DND-41 (cell line): Measurements from ENCODE around the gene MBOAT7.

Experiments used
- ATAC-seq: fragments of 200-7000 bp; cut with Tn5 transposase; 3 replicates; pipeline ENCODE4 v1.9.1; 2021; ENCODE audit warnings: low read depth; ENCODE audit not compliant: insufficient read depth
- DNase-seq: peaks from one replicate; pipeline ENCODE4 v3.0.0-alpha.2; 2020
- H2AFZ ChIP-seq: 2 replicates; pipeline ENCODE4 v1.6.0; 2012; ENCODE audit warnings: low read depth, low read length
- H3K27ac ChIP-seq: 2 replicates; pipeline ENCODE4 v1.5.1; 2012; ENCODE audit warnings: low read length, inconsistent platforms
- H3K27me3 ChIP-seq: fragments of 200-600 bp; sonication (generic); 2 replicates; pipeline ENCODE4 v1.6.0; 2012; ENCODE audit warnings: low read length, mild to moderate bottlenecking, inconsistent platforms; ENCODE audit not compliant: insufficient read depth, poor library complexity
- H3K36me3 ChIP-seq: 2 replicates; pipeline ENCODE4 v1.5.1; 2012; ENCODE audit warnings: low read length, inconsistent platforms; ENCODE audit not compliant: insufficient read depth
- H3K4me1 ChIP-seq: 2 replicates; pipeline ENCODE4 v1.5.1; 2012; ENCODE audit warnings: mild to moderate bottlenecking, low read length; ENCODE audit not compliant: insufficient read depth
- H3K4me2 ChIP-seq: 2 replicates; pipeline ENCODE4 v1.6.0; 2012; ENCODE audit warnings: mild to moderate bottlenecking, moderate library complexity, low read length, inconsistent platforms; ENCODE audit not compliant: insufficient read depth
- H3K4me3 ChIP-seq, 2 experiments: fragments of 200-600 bp in 1 of 2; shearing (Covaris generic) in 1 of 2; 2 replicates each; pipeline ENCODE4 v1.5.1; 2012 to 2016; ENCODE audit warnings: inconsistent platforms in 2 of 2, low read length in 2 of 2, mild to moderate bottlenecking in 2 of 2, low read depth in 1 of 2, moderate library complexity in 1 of 2
- H3K79me2 ChIP-seq: 2 replicates; pipeline ENCODE4 v1.6.0; 2012; ENCODE audit warnings: low read length, inconsistent platforms; ENCODE audit not compliant: insufficient read depth
- H3K9ac ChIP-seq: 2 replicates; pipeline ENCODE4 v1.6.0; 2012; ENCODE audit warnings: low read depth, mild to moderate bottlenecking, inconsistent platforms, low read length, moderate library complexity
- H3K9me3 ChIP-seq: 2 replicates; pipeline ENCODE4 v1.5.1; 2012; ENCODE audit warnings: low read length, moderate library complexity, mild to moderate bottlenecking, inconsistent platforms; ENCODE audit not compliant: insufficient read depth, severe bottlenecking
- H4K20me1 ChIP-seq: 2 replicates; pipeline ENCODE4 v1.6.0; 2012; ENCODE audit warnings: low read length; ENCODE audit not compliant: insufficient read depth
- CTCF ChIP-seq: IDR thresholded peaks from 2 replicates; pipeline ENCODE4 v1.5.1; 2012; ENCODE audit warnings: borderline replicate concordance, low read length, moderate library complexity, mild to moderate bottlenecking; ENCODE audit not compliant: poor library complexity, severe bottlenecking; ENCODE audit errors: extremely low read depth
- EZH2 ChIP-seq: IDR thresholded peaks from 3 replicates; pipeline ENCODE4 v1.6.1; 2012; ENCODE audit warnings: borderline replicate concordance, low read depth, mild to moderate bottlenecking, moderate library complexity, low read length, inconsistent platforms; ENCODE audit not compliant: severe bottlenecking

The MBOAT7 gene

GRCh38 chr19:54128796-54129616 is 60.4 kb downstream of the MBOAT7 start:
- no peaks in the 10 kb centered on the region for H3K27me3 ChIP-seq
- no peaks in the 10 kb centered on the region for H3K4me1 ChIP-seq
- no peak overlapping the region for H3K4me2 ChIP-seq
- H3K27ac ChIP-seq, result no peak overlapping the region
- no peak overlapping the region for H2AFZ ChIP-seq
- no peak overlapping the region for H3K4me3 ChIP-seq
- no peaks in the 10 kb centered on the region for H3K79me2 ChIP-seq
- H3K36me3 ChIP-seq, result peaks cover 71% of the 10 kb centered on the region
- TF ChIP-seq EZH2 (no peak), CTCF (no peak)
- H3K9ac ChIP-seq, result no peak overlapping the region
- H4K20me1 ChIP-seq, result peaks cover 18% of the 10 kb centered on the region
- DNase-seq, result no peak
- H3K9me3 ChIP-seq, result no peaks in the 10 kb centered on the region
- no peak for ATAC-seq

GRCh38 chr19:54128441-54128725 is 61.0 kb downstream of the MBOAT7 start:
- no peaks in the 10 kb centered on the region for H3K9me3 ChIP-seq
- H3K9ac ChIP-seq, result no peak overlapping the region
- TF ChIP-seq CTCF, result no peak
- no peak for TF ChIP-seq EZH2
- no peaks in the 10 kb centered on the region for H3K79me2 ChIP-seq
- H3K4me2 ChIP-seq, result no peak overlapping the region
- no peaks in the 10 kb centered on the region for H3K27me3 ChIP-seq
- H3K36me3 ChIP-seq, result peaks cover 77% of the 10 kb centered on the region
- H3K4me1 ChIP-seq, result no peaks in the 10 kb centered on the region
- no peak overlapping the region for H3K27ac ChIP-seq
- no peak for DNase-seq
- H3K4me3 ChIP-seq, result no peak overlapping the region
- ATAC-seq, result no peak
- H2AFZ ChIP-seq, result no peak overlapping the region
- peaks cover 14% of the 10 kb centered on the region for H4K20me1 ChIP-seq

GRCh38 chr19:54127688-54128440 is 61.5 kb downstream of the MBOAT7 start:
- no peaks in the 10 kb centered on the region for H3K9me3 ChIP-seq
- peaks cover 10% of the 10 kb centered on the region for H4K20me1 ChIP-seq
- H3K36me3 ChIP-seq, result peaks cover 82% of the 10 kb centered on the region
- H3K27me3 ChIP-seq, result no peaks in the 10 kb centered on the region
- H3K9ac ChIP-seq, result no peak overlapping the region
- H3K4me3 ChIP-seq, result no peak overlapping the region
- H3K4me2 ChIP-seq, result no peak overlapping the region
- no peak overlapping the region for H2AFZ ChIP-seq
- H3K4me1 ChIP-seq, result no peaks in the 10 kb centered on the region
- no peak for TF ChIP-seq CTCF
- no peak for TF ChIP-seq EZH2
- no peak for ATAC-seq
- DNase-seq, result no peak
- no peaks in the 10 kb centered on the region for H3K79me2 ChIP-seq
- no peak overlapping the region for H3K27ac ChIP-seq
